HG03558 (cell line): ENCODE results near the gene ASTN2.

ENCODE experiments used
- ATAC-seq: cut with Tn5 transposase; IDR thresholded peaks from one replicate; pipeline ENCODE4 v1.9.1; 2021; ENCODE audit warnings: moderate number of reproducible peaks; ENCODE audit not compliant: unreplicated experiment; ENCODE audit errors: extremely low read depth

Gene ASTN2

GRCh38 chr9:116629634-116630033, 785.2 kb downstream of the ASTN2 start:
- no peak for ATAC-seq

DNA sequence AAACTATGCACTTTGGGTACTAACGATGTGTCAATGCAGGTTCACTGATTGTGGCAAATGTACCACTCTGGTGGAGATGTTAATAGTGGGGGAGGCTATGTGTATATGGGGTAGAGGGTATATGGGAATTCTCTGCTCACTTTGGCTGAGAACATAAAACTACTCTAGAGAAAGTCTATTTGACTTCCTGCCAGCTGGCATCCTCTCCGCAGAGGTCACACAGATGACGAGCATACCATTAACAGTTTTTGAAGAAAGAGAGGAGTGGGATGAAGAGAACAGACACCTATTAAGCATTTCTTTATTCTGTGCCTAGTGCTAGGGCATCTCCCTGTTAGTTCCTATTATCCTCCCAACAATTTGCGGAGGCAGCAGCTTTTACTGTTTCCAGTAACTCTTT, 786.1 kb downstream of the ASTN2 start:
- ATAC-seq: no peak

- no peak for ATAC-seq
These were observed 787.4 kb downstream of the ASTN2 start for GRCh38 chr9:116627433-116627832.

DNA sequence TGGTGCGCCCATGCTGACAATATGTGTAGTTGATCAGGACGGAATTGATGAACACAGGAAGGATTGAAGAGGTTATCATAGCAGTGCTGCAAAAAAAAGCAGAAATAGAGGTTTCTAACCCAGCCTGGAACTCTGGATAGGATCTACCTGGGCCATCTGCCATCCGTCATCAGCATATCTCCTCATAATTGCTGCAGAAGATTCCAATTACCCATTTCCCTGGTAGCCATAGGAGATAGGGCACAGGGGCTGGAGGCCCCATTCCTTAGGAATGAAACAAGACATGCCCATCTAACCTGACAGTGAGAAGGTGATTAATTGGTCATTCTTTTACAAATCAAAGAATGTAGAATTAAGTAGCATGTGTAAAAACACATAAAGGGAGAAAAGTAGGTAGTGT, 788.1 kb downstream of the ASTN2 start:
- no peak for ATAC-seq

DNA sequence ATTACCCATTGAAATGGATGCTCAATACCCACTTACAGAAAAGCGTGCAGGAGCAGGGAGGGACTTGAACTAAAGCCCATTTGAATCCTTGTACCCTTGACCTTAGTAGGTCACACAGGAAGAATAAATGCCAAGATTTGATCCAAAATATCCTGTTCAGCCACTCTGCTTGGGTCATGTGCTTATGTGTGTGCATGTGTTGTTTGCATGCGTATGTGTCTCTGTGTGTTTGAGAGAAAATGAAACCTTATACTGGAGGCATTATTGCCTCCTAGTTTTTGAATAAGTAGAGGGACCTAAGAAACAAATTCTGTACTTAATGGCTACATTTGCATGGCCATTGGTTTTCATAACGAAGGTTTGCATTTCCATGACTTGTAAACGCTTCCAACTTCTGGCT, 791.1 kb downstream of the ASTN2 start:
- ATAC-seq: no peak

GRCh38 chr9:116617389-116617788, 797.5 kb downstream of the ASTN2 start:
- ATAC-seq: no peak

GRCh38 chr9:116616304-116616914, 798.4 kb downstream of the ASTN2 start:
- ATAC-seq: no peak

DNA sequence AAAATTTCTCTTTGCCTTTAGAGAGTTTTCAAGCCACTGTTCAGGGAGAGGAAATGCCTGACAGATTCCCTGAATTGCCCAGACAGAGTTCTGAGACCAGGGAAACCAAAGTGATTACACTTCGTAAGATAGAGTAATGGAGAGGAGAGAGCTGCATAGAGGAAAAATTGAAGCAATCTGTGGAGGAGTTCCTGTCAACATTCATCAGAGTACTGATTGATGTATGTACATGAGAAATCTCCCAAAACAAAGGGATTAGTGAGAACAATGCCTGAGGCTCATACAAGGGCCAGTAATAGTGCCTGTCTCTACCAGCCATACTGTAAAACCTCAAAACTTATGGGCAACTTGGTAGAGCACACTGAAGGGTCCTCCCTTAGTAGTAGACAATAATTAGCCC, 806.8 kb downstream of the ASTN2 start:
- no peak for ATAC-seq

DNA sequence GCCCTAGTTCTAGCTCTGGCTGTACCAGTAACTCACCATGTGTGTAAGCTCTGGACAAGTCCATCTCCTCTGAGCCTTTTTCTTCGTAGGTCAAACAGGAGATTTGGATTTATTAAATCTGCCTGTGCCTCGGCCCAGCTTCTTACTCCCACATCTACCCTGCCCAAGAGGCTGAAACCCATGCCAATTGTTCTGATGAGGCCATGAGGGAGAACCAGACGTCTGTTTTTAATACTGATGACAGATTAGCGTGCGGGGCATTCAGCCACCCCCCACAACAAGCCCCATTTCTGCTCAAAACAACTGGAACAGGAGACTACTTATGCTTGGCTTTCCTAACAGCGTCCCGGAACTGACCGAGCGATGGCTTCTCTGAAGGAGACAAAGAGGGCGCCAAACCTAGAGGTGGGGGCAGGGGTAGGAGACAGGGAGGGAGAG, 808.9 kb downstream of the ASTN2 start:
- ATAC-seq: no peak

DNA sequence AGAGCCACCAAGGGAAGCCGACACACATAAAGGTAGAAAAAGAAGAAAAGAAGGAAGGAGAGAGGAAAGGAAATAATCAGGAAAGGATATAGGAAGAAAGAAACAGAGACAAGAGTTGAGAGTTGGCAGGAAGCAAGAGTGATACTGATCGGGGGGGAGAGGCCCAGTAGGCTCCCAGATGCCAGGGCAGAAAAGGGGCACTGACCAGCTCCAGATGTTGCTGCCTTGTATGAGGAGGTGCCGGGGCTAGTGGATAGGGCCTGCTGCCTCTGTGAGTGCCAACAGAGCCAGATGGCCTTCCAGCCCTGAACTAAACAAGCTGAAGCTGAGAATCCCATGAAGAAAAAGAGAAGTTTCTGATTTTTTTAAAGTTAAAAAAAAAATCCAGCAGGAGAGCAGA, 809.8 kb downstream of the ASTN2 start:
- ATAC-seq: no peak

DNA sequence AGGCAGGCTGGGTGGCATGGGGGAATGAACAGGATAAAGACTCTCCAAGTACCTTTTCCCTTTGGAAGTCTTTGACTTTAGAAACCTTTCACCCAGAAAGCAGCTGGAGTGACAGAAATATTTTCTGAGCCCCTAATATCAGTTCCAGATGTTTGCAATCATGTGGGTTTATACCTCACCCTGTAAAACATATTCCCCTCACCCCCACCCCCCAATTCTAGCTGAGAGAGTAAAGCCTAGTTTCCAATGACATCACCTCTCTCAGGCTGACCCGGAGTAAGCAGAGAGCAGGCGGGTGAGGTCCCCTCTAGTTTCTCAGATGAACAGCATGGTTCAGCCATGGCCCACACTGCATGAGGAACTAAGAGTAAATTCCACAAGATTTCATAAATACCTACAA, 810.6 kb downstream of the ASTN2 start:
- ATAC-seq: no peak

DNA sequence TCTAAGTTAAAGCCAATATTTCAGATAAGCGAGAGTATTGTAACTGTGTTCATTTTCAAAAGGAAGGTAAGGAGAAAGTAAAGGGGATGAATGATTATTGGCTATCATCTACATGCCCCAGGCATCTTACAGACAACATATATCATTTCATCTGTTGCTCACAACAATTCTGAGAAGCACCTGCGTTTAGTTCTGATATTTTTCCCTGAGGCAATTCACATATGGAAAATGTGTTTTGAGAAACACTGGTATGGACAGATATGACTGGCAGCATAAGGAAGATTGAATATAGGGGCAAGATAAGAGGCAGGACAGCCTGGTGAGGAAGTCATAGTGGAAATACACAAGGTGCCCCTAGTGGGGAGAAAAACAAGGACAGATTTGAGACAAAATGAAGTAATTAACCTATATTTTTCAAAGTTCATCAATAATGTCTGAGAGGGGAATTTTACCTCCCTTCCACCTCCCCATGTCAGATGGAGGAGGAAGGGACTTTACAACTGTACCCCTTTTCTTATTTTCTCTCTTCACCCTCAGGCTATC, 815.4 kb downstream of the ASTN2 start:
- no peak for ATAC-seq

DNA sequence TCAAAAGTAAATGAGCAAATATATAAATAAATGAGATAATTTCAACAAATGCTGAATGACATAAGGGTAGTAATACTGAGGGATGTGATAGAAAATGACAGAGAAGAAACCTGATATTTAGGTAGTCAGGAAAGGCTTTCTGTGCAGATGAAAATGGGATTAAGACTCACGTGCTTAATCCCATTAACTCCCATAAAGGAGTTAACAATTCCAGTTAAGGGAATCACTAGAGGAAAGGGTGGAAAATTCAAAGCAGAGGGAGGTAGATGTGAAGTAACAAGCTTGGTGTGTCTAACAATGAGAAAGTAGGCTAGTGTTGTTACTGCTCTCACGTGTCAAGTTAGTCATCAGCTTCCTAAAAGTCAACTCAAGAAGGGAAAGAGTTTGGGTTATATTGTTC, 818.2 kb downstream of the ASTN2 start:
- ATAC-seq: no peak

GRCh38 chr9:116594547-116594946, 820.3 kb downstream of the ASTN2 start:
- no peak for ATAC-seq

GRCh38 chr9:116592970-116593369, 821.9 kb downstream of the ASTN2 start:
- ATAC-seq: no peak

GRCh38 chr9:116589392-116590354, 825.2 kb downstream of the ASTN2 start:
- no peak for ATAC-seq

- ATAC-seq: no peak
These were observed 826.9 kb downstream of the ASTN2 start for GRCh38 chr9:116587919-116588318.

GRCh38 chr9:116585896-116586295, 829.0 kb downstream of the ASTN2 start:
- no peak for ATAC-seq

DNA sequence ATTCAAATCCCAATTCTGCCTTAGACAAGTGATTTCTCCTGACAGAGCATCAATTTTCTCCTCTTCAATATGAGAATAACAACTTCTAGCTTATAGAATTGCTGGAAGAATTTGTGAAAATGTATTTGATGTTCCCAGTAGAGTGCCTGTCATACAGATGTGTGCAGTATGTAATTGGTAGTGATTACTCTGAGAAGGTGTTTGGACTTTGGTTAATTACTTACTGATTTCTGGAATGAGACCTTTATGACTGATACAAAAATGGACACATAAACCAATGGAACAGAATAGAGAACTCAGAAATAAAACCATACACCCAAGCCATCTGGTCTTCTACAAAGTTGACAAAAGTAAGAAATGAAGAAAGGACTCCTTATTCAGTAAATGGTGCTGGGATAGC, 829.7 kb downstream of the ASTN2 start:
- ATAC-seq: no peak

- no peak for ATAC-seq
These were observed 834.0 kb downstream of the ASTN2 start for GRCh38 chr9:116580853-116581252.

- no peak for ATAC-seq
These were observed 838.5 kb downstream of the ASTN2 start for GRCh38 chr9:116576386-116576785.
